ENCODE results near the gene TRMT10A. TPM values are rescaled to one million over a fixed set of nuclear protein-coding genes. Genes with fewer than 3 reads are reported as not detected.

The TRMT10A gene
- total and polyA plus RNA-seq, 10 donors: 2.5 to 7.8 (median 4.8) TPM

- Histone ChIP-seq H3K4me3 (no peak overlapping the region), H3K36me3 (no peaks in the 10 kb centered on the region), H3K9me3 (peaks cover 0 to 5% (median 0%) of the 10 kb centered on the region in 8 donors), H3K27me3 (replicated peaks in 1 of 7) (peaks cover 0 to 4% (median 0%) of the 10 kb centered on the region in 7 donors), H3K4me1 (no peaks in the 10 kb centered on the region), H3K27ac (no peak overlapping the region)
- no peak for DNase-seq
- intact Hi-C loops (cut with DNase I; ENCODE audit: low total_unique reads): no loop called here
- TF ChIP-seq POLR2AphosphoS5 (IDR thresholded peaks at IDR 0.05) (no peak), CTCF (IDR thresholded peaks at IDR 0.05 in 8 of 11, conservative IDR thresholded peaks at IDR 0.05 in 3 of 11) (no peak), POLR2A (IDR thresholded peaks at IDR 0.05) (no peak)
Measured at GRCh38 chr4:99529228-99529627, 34.6 kb downstream of the TRMT10A start.

GRCh38 chr4:99518601-99519295 lies 45.1 kb downstream of the TRMT10A start:
- WGBS, 5 donors: 20 to 34% (median 24%) methylated on average over 6 of the region's 6 CpGs
- intact Hi-C loops (cut with DNase I; ENCODE audit: low total_unique reads): no loop called here

GRCh38 chr4:99510721-99511120 lies 53.1 kb downstream of the TRMT10A start, which contains the start of gene C4orf17:
C4orf17 (plus strand) TSS chr4:99511021; CDS start chr4:99513082, 2,061 bp downstream.
- Histone ChIP-seq H3K4me3 (no peak within 1 kb of the TSS), H3K27me3 (replicated peaks in 1 of 7) (peaks cover 0 to 9% (median 0%) of the 10 kb centered on the region in 7 donors), H3K27ac (no peak within 1 kb of the TSS), H3K36me3 (no peaks in the 10 kb centered on the region), H3K4me1 (no peaks in the 10 kb centered on the region), H3K9me3 (no peaks in the 10 kb centered on the region)
- no peak for DNase-seq
- TF ChIP-seq POLR2A (IDR thresholded peaks at IDR 0.05): no peak
- TF ChIP-seq CTCF (IDR thresholded peaks at IDR 0.05 in 8 of 11, conservative IDR thresholded peaks at IDR 0.05 in 3 of 11): no peak
- TF ChIP-seq POLR2AphosphoS5 (IDR thresholded peaks at IDR 0.05): no peak
- 78 to 90% (median 81%) methylated on average over 4 of the region's 4 CpGs for WGBS, 5 donors
- intact Hi-C loops (cut with DNase I; ENCODE audit: low total_unique reads): no loop called here

More at GRCh38 chr4:99518601-99519295, 45.1 kb downstream of the TRMT10A start:
- TF ChIP-seq CTCF (IDR thresholded peaks at IDR 0.05 in 8 of 11, conservative IDR thresholded peaks at IDR 0.05 in 3 of 11) (no peak), POLR2A (IDR thresholded peaks at IDR 0.05) (no peak), POLR2AphosphoS5 (IDR thresholded peaks at IDR 0.05) (no peak)
- H3K36me3 ChIP-seq: no peaks in the 10 kb centered on the region
- no peaks in the 10 kb centered on the region for H3K4me1 ChIP-seq
- DNase-seq: no peak
- H3K4me3 ChIP-seq: no peak overlapping the region
- no peak overlapping the region for H3K27ac ChIP-seq
- H3K9me3 ChIP-seq: no peaks in the 10 kb centered on the region
- H3K27me3 ChIP-seq (replicated peaks in 1 of 7): peaks cover 0 to 6% (median 0%) of the 10 kb centered on the region in 7 donors

- Histone ChIP-seq H3K9me3 (no peaks in the 10 kb centered on the region), H3K27me3 (replicated peaks in 1 of 7) (no peaks in the 10 kb centered on the region), H3K36me3 (no peaks in the 10 kb centered on the region), H3K4me1 (no peaks in the 10 kb centered on the region), H3K4me3 (no peak overlapping the region), H3K27ac (no peak overlapping the region)
- DNase-seq: no peak
- TF ChIP-seq POLR2AphosphoS5 (IDR thresholded peaks at IDR 0.05) (no peak), CTCF (IDR thresholded peaks at IDR 0.05 in 8 of 11, conservative IDR thresholded peaks at IDR 0.05 in 3 of 11) (no peak), POLR2A (IDR thresholded peaks at IDR 0.05) (no peak)
- intact Hi-C loops (cut with DNase I; ENCODE audit: low total_unique reads): no loop called here
Measured at GRCh38 chr4:99507762-99508161, 56.1 kb downstream of the TRMT10A start.
